GM12801 (cell line): Measurements from ENCODE around the gene ZNF850.

Experiments used
- TF ChIP-seq, protein P1 (sequence below): IDR thresholded peaks from one replicate; pipeline ENCODE4 v1.5.1; 2011; ENCODE audit warnings: control low read depth; ENCODE audit not compliant: insufficient read length; ENCODE audit errors: extremely low read depth

ZNF850 gene

GRCh38 chr19:36685835-36686234 is 86.8 kb downstream of the ZNF850 start:
- TF ChIP-seq, protein P1, sequence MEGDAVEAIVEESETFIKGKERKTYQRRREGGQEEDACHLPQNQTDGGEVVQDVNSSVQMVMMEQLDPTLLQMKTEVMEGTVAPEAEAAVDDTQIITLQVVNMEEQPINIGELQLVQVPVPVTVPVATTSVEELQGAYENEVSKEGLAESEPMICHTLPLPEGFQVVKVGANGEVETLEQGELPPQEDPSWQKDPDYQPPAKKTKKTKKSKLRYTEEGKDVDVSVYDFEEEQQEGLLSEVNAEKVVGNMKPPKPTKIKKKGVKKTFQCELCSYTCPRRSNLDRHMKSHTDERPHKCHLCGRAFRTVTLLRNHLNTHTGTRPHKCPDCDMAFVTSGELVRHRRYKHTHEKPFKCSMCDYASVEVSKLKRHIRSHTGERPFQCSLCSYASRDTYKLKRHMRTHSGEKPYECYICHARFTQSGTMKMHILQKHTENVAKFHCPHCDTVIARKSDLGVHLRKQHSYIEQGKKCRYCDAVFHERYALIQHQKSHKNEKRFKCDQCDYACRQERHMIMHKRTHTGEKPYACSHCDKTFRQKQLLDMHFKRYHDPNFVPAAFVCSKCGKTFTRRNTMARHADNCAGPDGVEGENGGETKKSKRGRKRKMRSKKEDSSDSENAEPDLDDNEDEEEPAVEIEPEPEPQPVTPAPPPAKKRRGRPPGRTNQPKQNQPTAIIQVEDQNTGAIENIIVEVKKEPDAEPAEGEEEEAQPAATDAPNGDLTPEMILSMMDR, result no peak

GRCh38 chr19:36679455-36679854 is 93.2 kb downstream of the ZNF850 start:
- TF ChIP-seq, protein P1, result no peak

DNA sequence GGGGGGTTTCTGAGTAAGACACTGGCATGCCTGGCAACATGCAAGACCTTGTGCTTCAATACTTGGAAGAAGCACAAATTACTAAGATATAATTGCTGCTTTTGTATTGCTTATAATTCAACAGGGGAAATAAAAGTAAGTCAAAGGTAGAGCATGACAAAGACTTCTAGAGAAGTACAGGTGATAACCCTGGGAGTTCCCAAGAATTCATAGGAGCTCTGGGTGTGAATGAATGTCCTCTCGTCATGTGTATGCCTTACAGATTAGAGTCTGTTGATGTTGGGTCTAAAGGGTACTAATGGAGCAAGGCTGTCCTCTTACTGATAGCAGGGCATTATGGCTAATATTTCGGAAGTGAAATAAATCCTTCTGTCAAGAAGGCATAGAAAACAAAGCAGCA is 98.4 kb downstream of the ZNF850 start:
- TF ChIP-seq, protein P1, result no peak

DNA sequence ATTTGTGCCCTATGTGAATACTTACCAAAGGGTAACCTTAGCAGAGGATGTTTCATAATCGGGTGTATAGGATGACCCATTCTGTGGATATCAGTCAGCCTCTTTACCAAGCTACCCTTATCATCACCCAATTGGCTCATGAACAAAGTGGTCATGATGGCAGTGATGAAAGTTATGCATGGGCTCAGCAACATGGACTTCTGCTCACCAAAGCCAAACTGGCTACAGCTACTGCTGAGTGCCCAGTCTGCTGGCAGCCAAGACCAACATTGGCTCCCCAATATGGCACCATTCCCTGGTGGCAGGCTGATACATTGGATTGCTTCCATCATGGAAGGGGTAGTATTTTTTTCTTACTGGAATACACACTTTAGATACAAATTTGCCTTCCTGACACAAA is 100.2 kb downstream of the ZNF850 start:
- TF ChIP-seq, protein P1, result no peak

GRCh38 chr19:36668646-36669045 is 104.0 kb downstream of the ZNF850 start:
- TF ChIP-seq, protein P1, result no peak

GRCh38 chr19:36665832-36666231 is 106.8 kb downstream of the ZNF850 start:
- TF ChIP-seq, protein P1, result no peak
